Glomerular visceral epithelial cell (primary cell): ENCODE data around the gene TEX9.
"Not testable (repeated sequence)": the region's sequence is repeated elsewhere in the genome, so short reads cannot be mapped to it uniquely, and the experiment has no call there.

Experiments
- DNase-seq: peaks from one replicate; pipeline ENCODE4 v3.0.0-alpha.2; 2016; ENCODE audit errors: extremely low spot score

Gene TEX9

GRCh38 chr15:56366211-56366610 lies 985 bp downstream of the TEX9 start:
- no peak for DNase-seq

- DNase-seq, result no peak
Observed at GRCh38 chr15:56367156-56367555, 1.9 kb downstream of the TEX9 start.

GRCh38 chr15:56369234-56369633 lies 4.0 kb downstream of the TEX9 start:
- DNase-seq, result no peak

- DNase-seq, result no peak
Observed at GRCh38 chr15:56371495-56372147, 6.4 kb downstream of the TEX9 start.

- DNase-seq, result not testable (repeated sequence)
Observed at GRCh38 chr15:56374693-56375092, 9.5 kb downstream of the TEX9 start.

- not testable (repeated sequence) for DNase-seq
Observed at GRCh38 chr15:56377822-56378221, 12.6 kb downstream of the TEX9 start.

- no peak for DNase-seq
Observed at GRCh38 chr15:56383010-56383409, 17.8 kb downstream of the TEX9 start.

- no peak for DNase-seq
Observed at GRCh38 chr15:56385908-56386307, 20.7 kb downstream of the TEX9 start.

- DNase-seq, result no peak
Observed at GRCh38 chr15:56390739-56391267, 25.6 kb downstream of the TEX9 start.

- DNase-seq, result no peak
Observed at GRCh38 chr15:56393277-56393676, 28.1 kb downstream of the TEX9 start.

- DNase-seq, result no peak
Observed at GRCh38 chr15:56394909-56395308, 29.7 kb downstream of the TEX9 start.

GRCh38 chr15:56397325-56397724 lies 32.1 kb downstream of the TEX9 start:
- DNase-seq, result not testable (repeated sequence)

GRCh38 chr15:56399209-56399608 lies 34.0 kb downstream of the TEX9 start:
- not testable (repeated sequence) for DNase-seq

- no peak for DNase-seq
Observed at GRCh38 chr15:56410721-56411120, 45.5 kb downstream of the TEX9 start.

GRCh38 chr15:56411122-56411749 lies 46.0 kb downstream of the TEX9 start:
- DNase-seq, result no peak

- not testable (repeated sequence) for DNase-seq
Observed at GRCh38 chr15:56413114-56413733, 48.0 kb downstream of the TEX9 start.

- DNase-seq, result no peak
Observed at GRCh38 chr15:56425276-56425675, 60.0 kb downstream of the TEX9 start.

GRCh38 chr15:56425976-56426375 lies 60.8 kb downstream of the TEX9 start:
- no peak for DNase-seq

GRCh38 chr15:56428821-56429458 lies 63.7 kb downstream of the TEX9 start:
- peak; percentile 25 for DNase-seq

GRCh38 chr15:56432304-56432703 lies 67.1 kb downstream of the TEX9 start:
- no peak for DNase-seq

- DNase-seq, result no peak
Observed at GRCh38 chr15:56440214-56440770, 75.1 kb downstream of the TEX9 start.

- DNase-seq, result no peak
Observed at GRCh38 chr15:56442354-56442753, 77.1 kb downstream of the TEX9 start.
